A172 (cell line): ENCODE results near the gene GFI1. TPM values are rescaled to one million over a fixed set of nuclear protein-coding genes. Genes with fewer than 3 reads are reported as not detected.

ENCODE experiments used
- DNase-seq: peaks from one replicate; pipeline ENCODE4 v3.0.0-alpha.2; 2015; ENCODE audit warnings: low spot score
- total RNA-seq: library from RNA; depleted of rRNA; stranded (reverse); fragments of >200 nt; shearing (Covaris generic); gene quantifications from 2 replicates; pipeline ENCODE4 v1.2.3, GENCODE V29; 2014

The GFI1 gene
- total RNA-seq, 1 experiment from 2014 or later: 0.60 TPM

- DNase-seq: no peak
Measured at GRCh38 chr1:92488416-92488815, 1.7 kb upstream of the GFI1 start.

GRCh38 chr1:92487078-92487605, 417 bp upstream of the GFI1 start:
- DNase-seq: no peak

- no peak for DNase-seq
Measured at GRCh38 chr1:92485381-92486250, 1.1 kb downstream of the GFI1 start.

- no peak for DNase-seq
Measured at GRCh38 chr1:92484472-92485380, 2.0 kb downstream of the GFI1 start.

GRCh38 chr1:92483610-92484471, 2.9 kb downstream of the GFI1 start:
- DNase-seq: no peak

- DNase-seq: no peak
Measured at GRCh38 chr1:92482665-92483609, 3.8 kb downstream of the GFI1 start.

- DNase-seq: no peak
Measured at GRCh38 chr1:92481971-92482664, 4.6 kb downstream of the GFI1 start.

- no peak for DNase-seq
Measured at GRCh38 chr1:92481599-92481925, 5.2 kb downstream of the GFI1 start.

GRCh38 chr1:92480813-92481598, 5.7 kb downstream of the GFI1 start:
- DNase-seq: no peak

GRCh38 chr1:92480200-92480812, 6.4 kb downstream of the GFI1 start:
- no peak for DNase-seq

- DNase-seq: no peak
Measured at GRCh38 chr1:92479587-92479986, 7.1 kb downstream of the GFI1 start.

- DNase-seq: no peak
Measured at GRCh38 chr1:92478393-92478792, 8.3 kb downstream of the GFI1 start.

GRCh38 chr1:92476071-92476631, 10.6 kb downstream of the GFI1 start:
- no peak for DNase-seq

GRCh38 chr1:92475029-92475428, 11.7 kb downstream of the GFI1 start:
- DNase-seq: no peak

- no peak for DNase-seq
Measured at GRCh38 chr1:92473781-92474495, 12.8 kb downstream of the GFI1 start.

GRCh38 chr1:92470216-92470615, 16.5 kb downstream of the GFI1 start:
- DNase-seq: no peak

- no peak for DNase-seq
Measured at GRCh38 chr1:92466683-92467352, 19.9 kb downstream of the GFI1 start.
